ENCODE results near the gene ENTHD1.

Gene ENTHD1

DNA sequence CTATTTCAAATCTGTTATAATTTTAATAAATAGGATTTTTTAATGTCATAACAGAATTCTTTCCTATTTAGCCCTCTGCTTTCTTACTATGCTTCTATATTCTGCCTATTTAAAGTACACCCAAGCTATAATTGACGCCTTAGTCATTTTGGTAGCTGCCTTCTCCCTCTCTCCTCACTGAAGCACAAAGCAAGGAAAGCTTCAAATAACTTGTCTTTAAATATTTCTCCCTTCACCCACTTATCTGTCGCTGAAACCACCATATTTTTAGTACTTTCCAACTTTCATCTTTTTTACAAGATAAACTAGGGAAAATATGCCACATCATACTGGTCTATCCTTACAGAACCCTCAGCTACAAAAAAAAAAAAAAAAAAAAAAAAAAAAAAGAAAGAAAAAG is 127.9 kb downstream of the ENTHD1 start:
- TF ChIP-seq EZH2 (IDR thresholded peaks at IDR 0.05): no peak
- no peak for TF ChIP-seq FOXP2 (optimal IDR thresholded peaks at IDR 0.05; ENCODE audit: control extremely low read depth, extremely low read length, insufficient read depth)
- TF ChIP-seq POLR2AphosphoS5 (IDR thresholded peaks at IDR 0.05; ENCODE audit: borderline replicate concordance, low read depth, low read length): no peak

DNA sequence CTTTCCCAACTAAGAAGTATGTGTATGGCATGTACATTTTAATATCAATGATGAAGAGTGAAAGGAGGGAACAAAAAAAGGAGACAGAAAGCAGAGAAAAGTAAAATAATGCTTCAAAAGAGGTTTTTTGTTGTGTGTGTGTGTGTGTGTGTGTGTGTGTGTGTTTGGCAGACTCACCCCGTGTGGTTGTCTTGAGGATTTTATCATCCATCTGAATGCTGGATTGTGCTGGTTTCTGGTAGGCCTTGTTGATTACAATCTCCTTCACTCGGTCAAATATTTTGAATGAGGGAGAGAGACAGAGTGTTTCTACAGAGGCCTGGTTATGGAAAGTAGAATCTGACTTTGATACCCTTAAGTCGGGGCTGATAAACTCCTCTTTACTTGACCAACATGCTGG is 128.5 kb downstream of the ENTHD1 start:
- TF ChIP-seq FOXP2 (optimal IDR thresholded peaks at IDR 0.05; ENCODE audit: control extremely low read depth, extremely low read length, insufficient read depth) (no peak), EZH2 (IDR thresholded peaks at IDR 0.05) (no peak)
- H3K36me3 ChIP-seq (ENCODE audit: insufficient read depth, low read length): no peaks in the 10 kb centered on the region
- no peaks in the 10 kb centered on the region for H3K9me3 ChIP-seq (ENCODE audit: low read depth, low read length)
- H3K4me3 ChIP-seq: no peak overlapping the region
- no peak overlapping the region for H3K9ac ChIP-seq (ENCODE audit: insufficient read length)
- no peak overlapping the region for H3K27ac ChIP-seq
- no peak for DNase-seq (ENCODE audit: low read depth, low spot score)

More for the DNA sequence above, 127.9 kb downstream of the ENTHD1 start:
- no peak for DNase-seq (ENCODE audit: low read depth, low spot score)
- Histone ChIP-seq H3K9me3 (ENCODE audit: low read depth, low read length) (no peaks in the 10 kb centered on the region), H3K27ac (no peak overlapping the region), H3K9ac (ENCODE audit: insufficient read length) (no peak overlapping the region), H3K36me3 (ENCODE audit: insufficient read depth, low read length) (no peaks in the 10 kb centered on the region), H3K4me3 (no peak overlapping the region)

DNA sequence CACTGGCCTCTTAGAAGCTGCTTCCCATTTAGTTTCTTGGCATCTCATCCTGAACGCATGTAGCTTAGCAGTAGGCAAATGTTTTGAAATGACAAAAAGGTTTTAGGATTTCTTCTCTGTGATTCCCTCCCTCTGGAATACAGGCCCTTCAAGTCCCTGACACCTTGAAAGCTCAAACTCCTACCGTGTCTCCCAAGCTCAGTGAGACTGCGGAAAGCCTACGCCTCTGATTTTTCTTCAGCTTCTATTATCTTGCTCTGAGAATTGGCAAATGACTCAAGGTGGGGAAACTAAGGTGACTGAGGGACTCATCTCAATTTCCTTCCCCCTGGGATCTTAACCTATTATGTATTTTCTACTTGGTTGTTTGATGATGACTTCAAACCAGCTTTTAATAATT is 130.3 kb downstream of the ENTHD1 start:
- Histone ChIP-seq H3K4me3 (no peak overlapping the region), H3K27ac (no peak overlapping the region), H3K9ac (ENCODE audit: insufficient read length) (no peak overlapping the region), H3K9me3 (ENCODE audit: low read depth, low read length) (no peaks in the 10 kb centered on the region), H3K36me3 (ENCODE audit: insufficient read depth, low read length) (no peaks in the 10 kb centered on the region)
- no peak for DNase-seq (ENCODE audit: low read depth, low spot score)
- TF ChIP-seq EZH2 (IDR thresholded peaks at IDR 0.05) (no peak), POLR2AphosphoS5 (IDR thresholded peaks at IDR 0.05; ENCODE audit: borderline replicate concordance, low read depth, low read length) (no peak), FOXP2 (optimal IDR thresholded peaks at IDR 0.05; ENCODE audit: control extremely low read depth, extremely low read length, insufficient read depth) (no peak)

DNA sequence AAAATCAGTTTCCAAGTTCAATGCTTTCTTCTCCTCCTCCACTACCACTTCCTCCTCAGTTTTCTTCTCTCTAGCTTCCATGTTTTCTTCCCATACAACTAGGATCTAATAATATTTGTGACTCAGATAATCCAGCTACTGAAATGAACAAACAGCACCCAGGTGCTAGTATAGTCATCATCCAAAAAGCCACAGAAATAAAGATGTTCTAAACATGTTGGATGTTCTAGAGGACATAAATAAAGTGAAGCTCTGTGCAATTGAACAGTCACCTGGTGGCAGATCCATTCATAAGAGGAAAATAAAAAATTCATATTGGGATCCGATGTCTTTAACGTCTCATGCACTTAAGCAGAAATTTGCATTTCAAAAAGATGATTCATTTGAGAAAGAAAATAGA is 142.8 kb downstream of the ENTHD1 start:
- Histone ChIP-seq H3K27ac (no peak overlapping the region), H3K9me3 (ENCODE audit: low read depth, low read length) (no peaks in the 10 kb centered on the region), H3K4me3 (no peak overlapping the region), H3K36me3 (ENCODE audit: insufficient read depth, low read length) (no peaks in the 10 kb centered on the region), H3K9ac (ENCODE audit: insufficient read length) (no peak overlapping the region)
- DNase-seq (ENCODE audit: low read depth, low spot score): no peak
- TF ChIP-seq POLR2AphosphoS5 (IDR thresholded peaks at IDR 0.05; ENCODE audit: borderline replicate concordance, low read depth, low read length) (no peak), EZH2 (IDR thresholded peaks at IDR 0.05) (no peak), FOXP2 (optimal IDR thresholded peaks at IDR 0.05; ENCODE audit: control extremely low read depth, extremely low read length, insufficient read depth) (no peak)

DNA sequence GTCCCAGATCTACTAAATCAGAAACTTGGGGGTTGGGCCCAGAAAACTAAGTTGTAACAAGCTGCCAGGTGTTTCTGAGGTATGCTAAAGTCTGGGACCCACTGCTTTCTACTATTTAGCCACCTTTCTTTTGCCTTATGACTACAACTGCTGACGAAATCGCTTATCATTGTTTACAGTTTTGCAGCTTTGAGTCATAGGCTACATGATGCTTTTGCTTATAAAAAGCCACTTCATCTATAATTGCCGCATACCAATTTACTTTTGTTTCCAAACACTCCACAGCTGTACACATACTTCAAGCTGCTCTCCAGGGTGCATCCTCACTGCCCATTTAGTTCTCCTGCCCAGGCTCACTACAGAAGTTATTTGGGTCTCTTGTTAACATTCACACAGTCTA is 144.7 kb downstream of the ENTHD1 start:
- no peak for DNase-seq (ENCODE audit: low read depth, low spot score)
- Histone ChIP-seq H3K4me3 (no peak overlapping the region), H3K27ac (no peak overlapping the region), H3K9ac (ENCODE audit: insufficient read length) (no peak overlapping the region), H3K9me3 (ENCODE audit: low read depth, low read length) (no peaks in the 10 kb centered on the region), H3K36me3 (ENCODE audit: insufficient read depth, low read length) (no peaks in the 10 kb centered on the region)
- TF ChIP-seq POLR2AphosphoS5 (IDR thresholded peaks at IDR 0.05; ENCODE audit: borderline replicate concordance, low read depth, low read length) (no peak), FOXP2 (optimal IDR thresholded peaks at IDR 0.05; ENCODE audit: control extremely low read depth, extremely low read length, insufficient read depth) (no peak), EZH2 (IDR thresholded peaks at IDR 0.05) (no peak)

DNA sequence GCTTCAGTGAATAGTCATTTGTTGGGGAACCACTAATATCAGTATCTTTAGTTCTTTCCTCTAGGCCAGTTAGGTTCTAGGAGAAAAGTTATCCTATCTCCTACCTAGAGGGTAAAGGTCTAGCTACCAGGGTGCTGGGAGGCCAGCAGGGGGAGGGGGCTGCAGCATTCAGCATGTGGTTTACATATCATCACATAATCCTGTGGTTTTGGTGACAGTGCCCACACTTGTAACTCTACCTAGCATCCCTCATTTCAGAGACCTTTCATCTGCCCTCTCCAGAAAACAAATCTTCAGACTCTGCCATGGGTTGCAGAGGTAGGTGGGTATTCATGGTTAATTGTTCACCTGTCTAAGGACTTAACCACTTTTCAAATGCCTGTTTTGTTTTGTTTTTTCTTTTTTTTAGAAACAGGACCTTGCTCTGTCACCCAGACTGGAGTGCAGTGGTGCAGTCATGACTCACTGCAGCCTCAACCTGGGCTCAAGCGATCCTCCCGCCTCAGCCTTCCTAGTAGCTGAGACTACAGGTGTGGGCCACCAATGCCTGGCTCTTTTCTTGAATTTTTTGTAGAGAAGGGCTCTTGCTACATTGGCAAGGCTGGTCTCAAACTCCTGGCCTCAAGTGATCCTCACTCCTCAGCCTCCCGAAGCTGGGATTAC is 146.8 kb downstream of the ENTHD1 start:
- TF ChIP-seq POLR2AphosphoS5 (IDR thresholded peaks at IDR 0.05; ENCODE audit: borderline replicate concordance, low read depth, low read length): no peak
- H3K36me3 ChIP-seq (ENCODE audit: insufficient read depth, low read length): no peaks in the 10 kb centered on the region
- H3K9ac ChIP-seq (ENCODE audit: insufficient read length): no peak overlapping the region
- no peak for DNase-seq (ENCODE audit: low read depth, low spot score)
- H3K27ac ChIP-seq: no peak overlapping the region
- no peaks in the 10 kb centered on the region for H3K9me3 ChIP-seq (ENCODE audit: low read depth, low read length)
- no peak overlapping the region for H3K4me3 ChIP-seq

DNA sequence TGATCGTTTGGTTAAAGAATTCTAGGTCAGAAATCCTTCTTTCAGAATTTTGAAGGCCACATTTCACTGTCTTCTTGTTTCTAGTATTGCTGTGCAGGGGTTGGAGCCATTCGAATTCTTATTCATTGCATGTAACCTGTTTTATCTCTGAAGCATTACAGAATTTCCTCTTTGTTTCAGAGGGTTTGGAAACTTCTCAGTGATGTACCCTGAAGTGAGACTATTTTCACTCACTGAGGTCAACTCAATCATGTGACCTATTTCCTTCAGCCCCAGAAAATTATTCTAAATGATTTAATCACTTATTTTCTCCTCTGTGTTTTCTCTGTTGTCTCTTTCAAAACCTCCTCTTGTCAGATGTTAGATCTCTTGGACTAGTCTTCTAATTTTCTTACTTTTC is 147.8 kb downstream of the ENTHD1 start:
- Histone ChIP-seq H3K27ac (no peak overlapping the region), H3K36me3 (ENCODE audit: insufficient read depth, low read length) (no peaks in the 10 kb centered on the region)

DNA sequence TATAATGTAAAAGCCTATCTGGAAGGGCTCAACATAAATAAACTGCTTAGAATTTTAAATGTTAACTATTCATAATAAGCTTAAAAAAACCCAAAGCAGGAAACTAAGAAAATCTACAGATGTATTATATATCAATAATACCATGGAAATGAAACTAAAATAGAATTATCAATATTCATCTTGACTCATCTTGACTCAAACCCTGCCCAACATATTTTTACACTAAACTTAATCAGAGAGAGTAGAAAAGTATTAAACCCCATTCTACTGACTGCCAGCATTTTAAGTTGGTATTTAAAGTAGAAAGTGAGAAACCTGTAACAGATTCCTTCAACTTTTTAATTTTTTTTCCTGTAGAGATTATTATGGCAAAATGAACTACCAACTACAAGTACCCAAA is 149.2 kb downstream of the ENTHD1 start:
- Histone ChIP-seq H3K4me3 (no peak overlapping the region), H3K9me3 (ENCODE audit: low read depth, low read length) (0 out of 2 replicates have a peak, but pooled peaks cover 4% of the 10 kb centered on the region), H3K27ac (no peak overlapping the region), H3K36me3 (ENCODE audit: insufficient read depth, low read length) (no peaks in the 10 kb centered on the region), H3K9ac (ENCODE audit: insufficient read length) (no peak overlapping the region)
- TF ChIP-seq FOXP2 (optimal IDR thresholded peaks at IDR 0.05; ENCODE audit: control extremely low read depth, extremely low read length, insufficient read depth) (no peak), POLR2AphosphoS5 (IDR thresholded peaks at IDR 0.05; ENCODE audit: borderline replicate concordance, low read depth, low read length) (no peak), EZH2 (IDR thresholded peaks at IDR 0.05) (no peak)
- DNase-seq (ENCODE audit: low read depth, low spot score): no peak

More for the DNA sequence above, 147.8 kb downstream of the ENTHD1 start:
- Histone ChIP-seq H3K9ac (ENCODE audit: insufficient read length) (no peak overlapping the region), H3K4me3 (no peak overlapping the region), H3K9me3 (ENCODE audit: low read depth, low read length) (no peaks in the 10 kb centered on the region)
- no peak for TF ChIP-seq POLR2AphosphoS5 (IDR thresholded peaks at IDR 0.05; ENCODE audit: borderline replicate concordance, low read depth, low read length)
- no peak for TF ChIP-seq EZH2 (IDR thresholded peaks at IDR 0.05)
- TF ChIP-seq FOXP2 (optimal IDR thresholded peaks at IDR 0.05; ENCODE audit: control extremely low read depth, extremely low read length, insufficient read depth): no peak
- no peak for DNase-seq (ENCODE audit: low read depth, low spot score)

DNA sequence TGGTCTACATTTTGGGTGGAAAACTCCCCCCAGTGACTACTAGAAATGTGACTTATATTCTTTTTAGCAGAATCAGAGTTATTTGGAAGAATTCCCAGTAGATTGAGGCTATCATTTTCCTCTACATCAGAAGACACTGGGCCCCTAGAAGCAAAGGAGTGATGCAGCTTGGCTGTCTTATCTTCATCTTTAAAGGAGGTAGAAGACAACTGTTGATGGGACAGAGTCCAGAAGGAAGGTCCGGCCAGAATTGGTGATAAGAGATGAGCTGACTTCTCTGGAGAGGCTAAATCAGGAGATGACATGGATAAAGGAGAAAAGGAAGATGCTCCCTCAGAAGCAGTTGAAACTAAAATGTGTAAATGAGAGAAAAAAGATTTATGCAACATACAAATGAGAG is 149.6 kb downstream of the ENTHD1 start:
- no peak overlapping the region for H3K27ac ChIP-seq
- H3K9me3 ChIP-seq (ENCODE audit: low read depth, low read length): 0 out of 2 replicates have a peak, but pooled peaks cover 4% of the 10 kb centered on the region
- no peak overlapping the region for H3K4me3 ChIP-seq
- no peak for DNase-seq (ENCODE audit: low read depth, low spot score)
- no peak for TF ChIP-seq FOXP2 (optimal IDR thresholded peaks at IDR 0.05; ENCODE audit: control extremely low read depth, extremely low read length, insufficient read depth)
- H3K9ac ChIP-seq (ENCODE audit: insufficient read length): no peak overlapping the region
- H3K36me3 ChIP-seq (ENCODE audit: insufficient read depth, low read length): no peaks in the 10 kb centered on the region
